ENCODE results near the gene ACER3. TPM values are rescaled to one million over a fixed set of nuclear protein-coding genes. Genes with fewer than 3 reads are reported as not detected.
A peak's percentile ranks its signal among the peaks of the same experiment; 100 is the strongest.

The ACER3 gene
- total RNA-seq, 1 donor from 2014 or later: 25.7 TPM

GRCh38 chr11:77019976-77020595, 159.4 kb downstream of the ACER3 start:
- H3K27ac Mint-ChIP-seq (ENCODE audit: unreplicated experiment): no peak overlapping the region
- DNase-seq: no peak
- H3K27me3 Mint-ChIP-seq (ENCODE audit: unreplicated experiment): no peaks in the 10 kb centered on the region
- no peaks in the 10 kb centered on the region for H3K9me3 Mint-ChIP-seq (ENCODE audit: unreplicated experiment)
- H3K36me3 Mint-ChIP-seq (ENCODE audit: unreplicated experiment): no peaks in the 10 kb centered on the region
- no peak overlapping the region for H3K4me3 Mint-ChIP-seq (ENCODE audit: unreplicated experiment)
- H3K4me1 Mint-ChIP-seq (ENCODE audit: low read depth, unreplicated experiment): no peaks in the 10 kb centered on the region
- no peak for TF ChIP-seq CTCF (IDR thresholded peaks at IDR 0.05; ENCODE audit: partially characterized antibody, unreplicated experiment)

- no peak for TF ChIP-seq CTCF (IDR thresholded peaks at IDR 0.05; ENCODE audit: partially characterized antibody, unreplicated experiment)
- no peaks in the 10 kb centered on the region for H3K36me3 Mint-ChIP-seq (ENCODE audit: unreplicated experiment)
- DNase-seq: no peak
- no peak overlapping the region for H3K4me3 Mint-ChIP-seq (ENCODE audit: unreplicated experiment)
- no peaks in the 10 kb centered on the region for H3K9me3 Mint-ChIP-seq (ENCODE audit: unreplicated experiment)
- no peak overlapping the region for H3K27ac Mint-ChIP-seq (ENCODE audit: unreplicated experiment)
- H3K4me1 Mint-ChIP-seq (ENCODE audit: low read depth, unreplicated experiment): peaks cover 1% of the 10 kb centered on the region
- no peaks in the 10 kb centered on the region for H3K27me3 Mint-ChIP-seq (ENCODE audit: unreplicated experiment)
These were observed 160.0 kb downstream of the ACER3 start for GRCh38 chr11:77020734-77021133.

- DNase-seq: no peak
- TF ChIP-seq CTCF (IDR thresholded peaks at IDR 0.05; ENCODE audit: partially characterized antibody, unreplicated experiment): no peak
- Mint-ChIP-seq H3K27ac (ENCODE audit: unreplicated experiment) (no peak overlapping the region), H3K27me3 (ENCODE audit: unreplicated experiment) (peaks cover 4% of the 10 kb centered on the region), H3K9me3 (ENCODE audit: unreplicated experiment) (peaks cover 5% of the 10 kb centered on the region), H3K4me1 (ENCODE audit: low read depth, unreplicated experiment) (peaks cover 12% of the 10 kb centered on the region), H3K4me3 (ENCODE audit: unreplicated experiment) (no peak overlapping the region), H3K36me3 (ENCODE audit: unreplicated experiment) (no peaks in the 10 kb centered on the region)
These were observed 164.0 kb downstream of the ACER3 start for GRCh38 chr11:77024745-77025144.

GRCh38 chr11:77026221-77026620, 165.5 kb downstream of the ACER3 start:
- Mint-ChIP-seq H3K27ac (ENCODE audit: unreplicated experiment) (peak overlapping the region; percentile 57), H3K9me3 (ENCODE audit: unreplicated experiment) (peaks cover 5% of the 10 kb centered on the region), H3K36me3 (ENCODE audit: unreplicated experiment) (no peaks in the 10 kb centered on the region), H3K27me3 (ENCODE audit: unreplicated experiment) (peaks cover 4% of the 10 kb centered on the region), H3K4me1 (ENCODE audit: low read depth, unreplicated experiment) (peaks cover 12% of the 10 kb centered on the region), H3K4me3 (ENCODE audit: unreplicated experiment) (no peak overlapping the region)
- no peak for DNase-seq
- TF ChIP-seq CTCF (IDR thresholded peaks at IDR 0.05; ENCODE audit: partially characterized antibody, unreplicated experiment): no peak

- H3K27ac Mint-ChIP-seq (ENCODE audit: unreplicated experiment): peak overlapping the region; percentile 98
These were observed 166.0 kb downstream of the ACER3 start for GRCh38 chr11:77026743-77027142.

More at GRCh38 chr11:77026743-77027142, 166.0 kb downstream of the ACER3 start:
- no peak for DNase-seq
- peaks cover 12% of the 10 kb centered on the region for H3K4me1 Mint-ChIP-seq (ENCODE audit: low read depth, unreplicated experiment)
- peaks cover 4% of the 10 kb centered on the region for H3K27me3 Mint-ChIP-seq (ENCODE audit: unreplicated experiment)
- H3K36me3 Mint-ChIP-seq (ENCODE audit: unreplicated experiment): no peaks in the 10 kb centered on the region
- peaks cover 5% of the 10 kb centered on the region for H3K9me3 Mint-ChIP-seq (ENCODE audit: unreplicated experiment)
- H3K4me3 Mint-ChIP-seq (ENCODE audit: unreplicated experiment): no peak overlapping the region
- TF ChIP-seq CTCF (IDR thresholded peaks at IDR 0.05; ENCODE audit: partially characterized antibody, unreplicated experiment): no peak

Measured in glutamatergic neuron (in vitro differentiated cells).